H1 (cell line): ENCODE data around the gene SMTN. TPM values are rescaled to one million over a fixed set of nuclear protein-coding genes. Genes with fewer than 3 reads are reported as not detected.

Source experiments
- MAX ChIP-seq: IDR thresholded peaks from 2 replicates; pipeline ENCODE4 v1.6.1; 2012; ENCODE audit warnings: inconsistent platforms
- NRF1 ChIP-seq: IDR thresholded peaks from 2 replicates; pipeline ENCODE4 v1.6.1; 2011; ENCODE audit warnings: mild to moderate bottlenecking, low read depth, low read length, improper control_type of control experiment
- YY1 ChIP-seq: IDR thresholded peaks from 2 replicates; pipeline ENCODE4 v1.6.1; 2011; ENCODE audit warnings: low read depth, mild to moderate bottlenecking, low read length
- polyA plus RNA-seq, 7 experiments: library from polyadenylated mRNA; depleted of rRNA in 3 of 7; stranded (reverse) in 5 of 7; unstranded in 2 of 7; fragments of >200 nt in 5 of 7; fragments of 200-250 nt in 2 of 7; gene quantifications; 1 replicate in 5 of 7; 2 replicates in 1 of 7; 4 replicates in 1 of 7; pipeline versions ENCODE4 v1.2.1 to v1.2.3, GENCODE V29; 2011 to 2013; ENCODE audit warnings: missing spikeins in 2 of 7, mixed read lengths in 2 of 7
- total RNA-seq: library from RNA; stranded (reverse); fragmentation: NEBNext Ultra II Directional; extraction: Animal tissue kit (Norgen Biotek cat#: 25700); gene quantifications from 2 replicates; pipeline ENCODE4 v1.2.1, GENCODE V29; 2021
- TF ChIP-seq, protein P1 (sequence below): fragments of 300-600 bp; sonication (generic); IDR thresholded peaks from 2 replicates; pipeline ENCODE4 v1.7.1; 2012; ENCODE audit warnings: low read length, moderate library complexity, mild to moderate bottlenecking, inconsistent platforms; ENCODE audit not compliant: insufficient replicate concordance

The SMTN gene
- total and polyA plus RNA-seq, 2 of the 8 experiments (the other 6 are each of a cell fraction or from before 2014, with no cell fraction given) = 12.3 to 20.8 TPM

DNA sequence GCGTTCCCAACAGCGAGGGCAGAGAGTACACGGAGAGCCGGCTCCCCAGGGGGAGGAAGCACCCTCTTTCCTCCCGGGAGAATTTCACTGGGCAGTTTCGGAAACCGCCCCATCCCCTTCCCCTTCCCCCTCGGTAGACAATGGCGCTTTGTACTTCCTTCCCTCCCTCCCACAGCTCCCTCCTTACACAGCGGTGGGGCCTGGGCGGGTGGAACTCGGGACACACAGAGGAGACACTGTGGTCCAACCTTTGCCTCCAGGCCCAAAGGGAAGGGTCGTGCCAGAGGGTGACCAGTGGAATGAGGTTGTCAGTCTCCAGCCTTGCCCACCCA, 4.3 kb downstream of the SMTN start (continued):
- TF ChIP-seq, protein P1, sequence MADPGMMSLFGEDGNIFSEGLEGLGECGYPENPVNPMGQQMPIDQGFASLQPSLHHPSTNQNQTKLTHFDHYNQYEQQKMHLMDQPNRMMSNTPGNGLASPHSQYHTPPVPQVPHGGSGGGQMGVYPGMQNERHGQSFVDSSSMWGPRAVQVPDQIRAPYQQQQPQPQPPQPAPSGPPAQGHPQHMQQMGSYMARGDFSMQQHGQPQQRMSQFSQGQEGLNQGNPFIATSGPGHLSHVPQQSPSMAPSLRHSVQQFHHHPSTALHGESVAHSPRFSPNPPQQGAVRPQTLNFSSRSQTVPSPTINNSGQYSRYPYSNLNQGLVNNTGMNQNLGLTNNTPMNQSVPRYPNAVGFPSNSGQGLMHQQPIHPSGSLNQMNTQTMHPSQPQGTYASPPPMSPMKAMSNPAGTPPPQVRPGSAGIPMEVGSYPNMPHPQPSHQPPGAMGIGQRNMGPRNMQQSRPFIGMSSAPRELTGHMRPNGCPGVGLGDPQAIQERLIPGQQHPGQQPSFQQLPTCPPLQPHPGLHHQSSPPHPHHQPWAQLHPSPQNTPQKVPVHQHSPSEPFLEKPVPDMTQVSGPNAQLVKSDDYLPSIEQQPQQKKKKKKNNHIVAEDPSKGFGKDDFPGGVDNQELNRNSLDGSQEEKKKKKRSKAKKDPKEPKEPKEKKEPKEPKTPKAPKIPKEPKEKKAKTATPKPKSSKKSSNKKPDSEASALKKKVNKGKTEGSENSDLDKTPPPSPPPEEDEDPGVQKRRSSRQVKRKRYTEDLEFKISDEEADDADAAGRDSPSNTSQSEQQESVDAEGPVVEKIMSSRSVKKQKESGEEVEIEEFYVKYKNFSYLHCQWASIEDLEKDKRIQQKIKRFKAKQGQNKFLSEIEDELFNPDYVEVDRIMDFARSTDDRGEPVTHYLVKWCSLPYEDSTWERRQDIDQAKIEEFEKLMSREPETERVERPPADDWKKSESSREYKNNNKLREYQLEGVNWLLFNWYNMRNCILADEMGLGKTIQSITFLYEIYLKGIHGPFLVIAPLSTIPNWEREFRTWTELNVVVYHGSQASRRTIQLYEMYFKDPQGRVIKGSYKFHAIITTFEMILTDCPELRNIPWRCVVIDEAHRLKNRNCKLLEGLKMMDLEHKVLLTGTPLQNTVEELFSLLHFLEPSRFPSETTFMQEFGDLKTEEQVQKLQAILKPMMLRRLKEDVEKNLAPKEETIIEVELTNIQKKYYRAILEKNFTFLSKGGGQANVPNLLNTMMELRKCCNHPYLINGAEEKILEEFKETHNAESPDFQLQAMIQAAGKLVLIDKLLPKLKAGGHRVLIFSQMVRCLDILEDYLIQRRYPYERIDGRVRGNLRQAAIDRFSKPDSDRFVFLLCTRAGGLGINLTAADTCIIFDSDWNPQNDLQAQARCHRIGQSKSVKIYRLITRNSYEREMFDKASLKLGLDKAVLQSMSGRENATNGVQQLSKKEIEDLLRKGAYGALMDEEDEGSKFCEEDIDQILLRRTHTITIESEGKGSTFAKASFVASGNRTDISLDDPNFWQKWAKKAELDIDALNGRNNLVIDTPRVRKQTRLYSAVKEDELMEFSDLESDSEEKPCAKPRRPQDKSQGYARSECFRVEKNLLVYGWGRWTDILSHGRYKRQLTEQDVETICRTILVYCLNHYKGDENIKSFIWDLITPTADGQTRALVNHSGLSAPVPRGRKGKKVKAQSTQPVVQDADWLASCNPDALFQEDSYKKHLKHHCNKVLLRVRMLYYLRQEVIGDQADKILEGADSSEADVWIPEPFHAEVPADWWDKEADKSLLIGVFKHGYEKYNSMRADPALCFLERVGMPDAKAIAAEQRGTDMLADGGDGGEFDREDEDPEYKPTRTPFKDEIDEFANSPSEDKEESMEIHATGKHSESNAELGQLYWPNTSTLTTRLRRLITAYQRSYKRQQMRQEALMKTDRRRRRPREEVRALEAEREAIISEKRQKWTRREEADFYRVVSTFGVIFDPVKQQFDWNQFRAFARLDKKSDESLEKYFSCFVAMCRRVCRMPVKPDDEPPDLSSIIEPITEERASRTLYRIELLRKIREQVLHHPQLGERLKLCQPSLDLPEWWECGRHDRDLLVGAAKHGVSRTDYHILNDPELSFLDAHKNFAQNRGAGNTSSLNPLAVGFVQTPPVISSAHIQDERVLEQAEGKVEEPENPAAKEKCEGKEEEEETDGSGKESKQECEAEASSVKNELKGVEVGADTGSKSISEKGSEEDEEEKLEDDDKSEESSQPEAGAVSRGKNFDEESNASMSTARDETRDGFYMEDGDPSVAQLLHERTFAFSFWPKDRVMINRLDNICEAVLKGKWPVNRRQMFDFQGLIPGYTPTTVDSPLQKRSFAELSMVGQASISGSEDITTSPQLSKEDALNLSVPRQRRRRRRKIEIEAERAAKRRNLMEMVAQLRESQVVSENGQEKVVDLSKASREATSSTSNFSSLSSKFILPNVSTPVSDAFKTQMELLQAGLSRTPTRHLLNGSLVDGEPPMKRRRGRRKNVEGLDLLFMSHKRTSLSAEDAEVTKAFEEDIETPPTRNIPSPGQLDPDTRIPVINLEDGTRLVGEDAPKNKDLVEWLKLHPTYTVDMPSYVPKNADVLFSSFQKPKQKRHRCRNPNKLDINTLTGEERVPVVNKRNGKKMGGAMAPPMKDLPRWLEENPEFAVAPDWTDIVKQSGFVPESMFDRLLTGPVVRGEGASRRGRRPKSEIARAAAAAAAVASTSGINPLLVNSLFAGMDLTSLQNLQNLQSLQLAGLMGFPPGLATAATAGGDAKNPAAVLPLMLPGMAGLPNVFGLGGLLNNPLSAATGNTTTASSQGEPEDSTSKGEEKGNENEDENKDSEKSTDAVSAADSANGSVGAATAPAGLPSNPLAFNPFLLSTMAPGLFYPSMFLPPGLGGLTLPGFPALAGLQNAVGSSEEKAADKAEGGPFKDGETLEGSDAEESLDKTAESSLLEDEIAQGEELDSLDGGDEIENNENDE = no peak
- TF ChIP-seq YY1 (no peak), NRF1 (no peak), MAX (no peak)
